Omental fat pad (tissue), 4 donors: Measurements from ENCODE around the gene CRYBA4. TPM values are rescaled to one million over a fixed set of nuclear protein-coding genes. Genes with fewer than 3 reads are reported as not detected.

Source experiments
- ATAC-seq: fragments of 150-250 bp; one replicate; pipeline ENCODE4 v1.9.1; 2016; ENCODE audit warnings: mild to moderate bottlenecking, moderate library complexity; ENCODE audit not compliant: low FRiP score
- DNase-seq: peaks from one replicate; pipeline ENCODE4 v3.0.0-alpha.2; 2019; ENCODE audit warnings: low spot score
- total RNA-seq, 4 donors: library from RNA; depleted of rRNA; stranded (reverse); fragments of >200 nt; gene quantifications; one replicate each; pipeline ENCODE4 v1.1.0, GENCODE V29; 2016
- TF ChIP-seq, protein P1 (sequence below), 3 donors: fragments of 450-650 bp; IDR thresholded peaks; one replicate each; pipeline ENCODE4 v1.5.1; 2016 to 2017; ENCODE audit warnings: antibody characterized with exemption in 3 of 3, mild to moderate bottlenecking in 3 of 3, moderate library complexity in 2 of 3

CRYBA4 gene
- total RNA-seq, 4 donors from 2014 or later = not detected

DNA sequence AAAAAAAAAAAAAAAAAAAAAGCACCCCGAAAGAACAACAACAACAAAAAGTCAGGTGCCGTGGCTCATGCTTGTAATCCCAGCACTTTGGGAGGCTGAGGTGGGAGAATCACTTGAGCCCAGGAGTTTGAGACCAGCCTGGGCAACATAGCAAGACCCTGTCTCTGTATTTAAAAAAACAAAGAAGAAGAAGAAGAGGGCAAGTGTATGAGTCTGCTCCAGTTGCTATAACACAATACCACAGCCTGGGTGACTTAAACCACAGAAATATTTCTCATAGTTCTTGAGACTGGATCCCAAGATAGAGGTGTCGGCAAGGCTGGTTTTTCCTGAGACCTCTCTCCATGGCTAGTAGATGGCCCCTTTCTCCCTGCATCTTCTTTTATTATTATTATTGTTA lies 12.4 kb downstream of the CRYBA4 start:
- DNase-seq (no peak), ATAC-seq (no peak)
- TF ChIP-seq, protein P1, sequence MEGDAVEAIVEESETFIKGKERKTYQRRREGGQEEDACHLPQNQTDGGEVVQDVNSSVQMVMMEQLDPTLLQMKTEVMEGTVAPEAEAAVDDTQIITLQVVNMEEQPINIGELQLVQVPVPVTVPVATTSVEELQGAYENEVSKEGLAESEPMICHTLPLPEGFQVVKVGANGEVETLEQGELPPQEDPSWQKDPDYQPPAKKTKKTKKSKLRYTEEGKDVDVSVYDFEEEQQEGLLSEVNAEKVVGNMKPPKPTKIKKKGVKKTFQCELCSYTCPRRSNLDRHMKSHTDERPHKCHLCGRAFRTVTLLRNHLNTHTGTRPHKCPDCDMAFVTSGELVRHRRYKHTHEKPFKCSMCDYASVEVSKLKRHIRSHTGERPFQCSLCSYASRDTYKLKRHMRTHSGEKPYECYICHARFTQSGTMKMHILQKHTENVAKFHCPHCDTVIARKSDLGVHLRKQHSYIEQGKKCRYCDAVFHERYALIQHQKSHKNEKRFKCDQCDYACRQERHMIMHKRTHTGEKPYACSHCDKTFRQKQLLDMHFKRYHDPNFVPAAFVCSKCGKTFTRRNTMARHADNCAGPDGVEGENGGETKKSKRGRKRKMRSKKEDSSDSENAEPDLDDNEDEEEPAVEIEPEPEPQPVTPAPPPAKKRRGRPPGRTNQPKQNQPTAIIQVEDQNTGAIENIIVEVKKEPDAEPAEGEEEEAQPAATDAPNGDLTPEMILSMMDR (IDR thresholded peaks at IDR 0.05) = no peak

- no peak for DNase-seq
- ATAC-seq = no peak
- TF ChIP-seq, protein P1 (IDR thresholded peaks at IDR 0.05) = no peak
Measured at GRCh38 chr22:26635117-26635516, 13.4 kb downstream of the CRYBA4 start.

DNA sequence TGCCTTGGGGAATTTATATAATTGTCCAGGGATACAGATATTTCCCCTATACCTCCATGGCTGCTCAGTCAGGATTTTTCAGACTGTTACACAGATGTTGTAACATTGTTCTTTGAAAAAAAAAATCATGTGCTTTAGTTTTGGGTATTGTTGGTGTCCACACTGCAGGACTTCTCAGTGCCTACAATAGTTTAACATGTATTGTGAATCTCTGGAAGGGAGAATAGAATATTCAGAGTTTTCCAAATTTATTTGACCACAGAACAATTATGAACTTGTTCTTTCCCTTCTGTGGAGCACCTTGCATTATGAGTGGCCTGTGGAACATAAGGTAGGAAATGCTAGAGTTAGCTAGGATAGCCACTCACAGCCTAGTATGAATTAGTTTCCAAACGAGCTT lies 14.5 kb downstream of the CRYBA4 start:
- TF ChIP-seq, protein P1 (IDR thresholded peaks at IDR 0.05) = no peak
- ATAC-seq (no peak), DNase-seq (no peak)

DNA sequence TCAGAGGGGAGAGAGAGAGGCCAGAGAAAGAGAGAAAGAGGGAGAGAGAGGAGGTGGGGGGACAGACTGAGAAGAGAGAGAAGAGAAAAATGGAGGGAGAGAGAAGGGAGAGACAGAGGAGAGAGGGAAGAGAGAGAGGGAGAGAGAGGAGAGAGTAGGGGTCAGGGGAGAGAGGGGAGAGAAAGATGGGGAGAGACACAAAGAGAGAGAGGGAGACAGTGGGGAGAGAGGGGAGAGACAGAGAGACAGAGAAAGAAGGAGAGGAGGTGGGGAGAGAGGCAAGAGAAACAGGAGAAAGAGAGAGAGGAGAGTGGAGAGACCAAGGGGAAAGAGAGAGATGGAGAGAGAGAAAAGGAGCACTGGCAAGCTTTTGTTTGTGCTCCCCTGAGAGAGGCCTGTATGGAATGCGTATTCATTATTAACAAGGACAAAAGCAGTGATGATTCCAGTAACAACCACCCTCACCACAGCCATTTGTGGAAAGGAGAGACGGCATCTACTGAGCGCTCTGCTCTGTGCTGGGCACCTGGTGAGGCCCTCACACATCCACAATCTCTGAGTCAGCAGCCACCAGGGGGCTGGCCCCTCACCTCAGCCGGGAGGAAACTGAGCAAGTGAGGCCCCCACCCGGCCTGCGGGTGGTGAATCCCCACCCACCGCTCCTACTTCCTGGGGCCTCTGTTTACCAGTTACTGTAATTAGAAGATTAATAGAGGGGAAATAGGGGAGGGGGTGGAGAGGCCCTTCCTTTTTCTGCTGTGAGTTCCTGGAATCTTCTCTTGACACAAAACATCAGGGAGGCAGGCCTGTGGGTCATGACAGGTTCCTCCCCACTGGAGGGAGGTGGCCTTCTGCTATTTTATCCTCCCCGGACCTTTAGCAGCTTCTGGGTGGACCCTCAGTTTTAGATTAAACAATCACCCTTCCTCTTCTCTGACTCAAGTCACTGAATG lies 21.0 kb downstream of the CRYBA4 start:
- ATAC-seq = no peak
- no peak for DNase-seq
- TF ChIP-seq, protein P1 (IDR thresholded peaks at IDR 0.05) = no peak

- DNase-seq (no peak), ATAC-seq (no peak)
- TF ChIP-seq, protein P1 (IDR thresholded peaks at IDR 0.05) = no peak
Measured at GRCh38 chr22:26643418-26644100, 21.8 kb downstream of the CRYBA4 start.

- TF ChIP-seq, protein P1 (IDR thresholded peaks at IDR 0.05) = no peak
- no peak for ATAC-seq
- no peak for DNase-seq
Measured at GRCh38 chr22:26646158-26646557, 24.4 kb downstream of the CRYBA4 start.
